ENCODE measurements around the gene ATP8A2. TPM values are rescaled to one million over a fixed set of nuclear protein-coding genes. Genes with fewer than 3 reads are reported as not detected.

Gene ATP8A2
- total RNA-seq, 1 experiment from 2014 or later: not detected

DNA sequence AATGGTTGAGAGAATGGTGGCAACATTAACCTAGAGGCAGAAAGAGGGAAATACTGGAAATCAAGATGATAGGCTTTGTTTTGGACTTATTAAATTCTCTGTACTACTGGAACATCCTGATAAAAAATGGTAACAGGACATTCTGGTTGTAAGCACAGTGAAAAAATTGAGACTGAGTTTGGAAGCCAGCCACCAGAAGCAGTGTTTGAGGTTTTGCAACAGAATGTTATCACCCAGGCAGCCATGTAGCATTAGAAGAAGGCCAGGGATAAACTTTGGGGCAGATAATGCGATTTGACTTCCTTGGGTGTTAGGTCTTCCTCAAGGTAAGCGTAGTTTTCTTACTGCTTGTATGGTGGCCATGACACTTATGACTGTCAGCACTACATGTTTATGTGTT lies 307.4 kb downstream of the ATP8A2 start:
- Histone ChIP-seq H3K27me3 (ENCODE audit: control insufficient read depth, insufficient read depth, low read length) (no peaks in the 10 kb centered on the region), H3K4me3 (ENCODE audit: low read depth in 2 of 2, low read length in 2 of 2) (no peak overlapping the region), H3K9me3 (ENCODE audit: control insufficient read depth, insufficient read depth, low read depth, low read length) (no peaks in the 10 kb centered on the region), H3K4me1 (ENCODE audit: control insufficient read depth, insufficient read depth, low read length) (no peaks in the 10 kb centered on the region), H3K27ac (ENCODE audit: low read length) (no peak overlapping the region), H3K36me3 (ENCODE audit: control insufficient read depth, insufficient read depth, low read length) (no peaks in the 10 kb centered on the region)
- ChIA-PET CTCF (no interaction called here), POLR2A (no interaction called here)
- no peak for TF ChIP-seq SIN3A (IDR thresholded peaks at IDR 0.05; ENCODE audit: borderline replicate concordance, insufficient read depth, low read depth, low read length)
- no peak for TF ChIP-seq POLR2AphosphoS5 (IDR thresholded peaks at IDR 0.05; ENCODE audit: low read depth, low read length)
- no peak for TF ChIP-seq TCF7L2 (IDR thresholded peaks at IDR 0.05; ENCODE audit: low read depth, low read length)
- TF ChIP-seq, protein P1, sequence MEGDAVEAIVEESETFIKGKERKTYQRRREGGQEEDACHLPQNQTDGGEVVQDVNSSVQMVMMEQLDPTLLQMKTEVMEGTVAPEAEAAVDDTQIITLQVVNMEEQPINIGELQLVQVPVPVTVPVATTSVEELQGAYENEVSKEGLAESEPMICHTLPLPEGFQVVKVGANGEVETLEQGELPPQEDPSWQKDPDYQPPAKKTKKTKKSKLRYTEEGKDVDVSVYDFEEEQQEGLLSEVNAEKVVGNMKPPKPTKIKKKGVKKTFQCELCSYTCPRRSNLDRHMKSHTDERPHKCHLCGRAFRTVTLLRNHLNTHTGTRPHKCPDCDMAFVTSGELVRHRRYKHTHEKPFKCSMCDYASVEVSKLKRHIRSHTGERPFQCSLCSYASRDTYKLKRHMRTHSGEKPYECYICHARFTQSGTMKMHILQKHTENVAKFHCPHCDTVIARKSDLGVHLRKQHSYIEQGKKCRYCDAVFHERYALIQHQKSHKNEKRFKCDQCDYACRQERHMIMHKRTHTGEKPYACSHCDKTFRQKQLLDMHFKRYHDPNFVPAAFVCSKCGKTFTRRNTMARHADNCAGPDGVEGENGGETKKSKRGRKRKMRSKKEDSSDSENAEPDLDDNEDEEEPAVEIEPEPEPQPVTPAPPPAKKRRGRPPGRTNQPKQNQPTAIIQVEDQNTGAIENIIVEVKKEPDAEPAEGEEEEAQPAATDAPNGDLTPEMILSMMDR (IDR thresholded peaks at IDR 0.05): no peak
- in situ Hi-C loops (cut with HindIII; ENCODE audit: low pct_unique_long_range_greater_than_20kb, low sequenced_read_pairs): no loop called here
- intact Hi-C loops (cut with micrococcal nuclease; ENCODE audit: unreplicated experiment): no loop called here
- no TSS peak for BruUV-seq (replicated peaks)
- no peak for DNase-seq (ENCODE audit: low read depth, low spot score)
- ATAC-seq: no peak

DNA sequence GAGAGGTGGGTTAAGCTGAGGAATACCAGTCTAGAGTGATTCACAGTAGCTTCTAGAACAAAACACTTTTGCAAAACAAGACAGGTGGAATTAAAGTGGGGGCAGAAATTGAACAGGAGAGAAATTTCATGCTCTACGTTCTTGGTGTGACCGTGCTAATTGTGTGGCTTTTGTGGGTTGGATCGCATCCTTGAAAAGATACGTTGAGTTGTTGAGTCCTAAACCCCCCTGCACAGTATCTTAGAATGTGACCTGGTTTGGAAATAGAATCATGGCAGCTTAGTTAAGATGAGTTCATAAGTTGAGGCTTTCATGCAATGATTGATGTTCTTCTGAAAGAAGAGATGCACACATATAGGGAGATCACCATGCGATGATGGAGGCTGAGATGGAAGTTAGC lies 308.2 kb downstream of the ATP8A2 start:
- ATAC-seq: no peak
- Histone ChIP-seq H3K4me1 (ENCODE audit: control insufficient read depth, insufficient read depth, low read length) (no peaks in the 10 kb centered on the region), H3K4me3 (ENCODE audit: low read depth in 2 of 2, low read length in 2 of 2) (no peak overlapping the region), H3K36me3 (ENCODE audit: control insufficient read depth, insufficient read depth, low read length) (no peaks in the 10 kb centered on the region), H3K9me3 (ENCODE audit: control insufficient read depth, insufficient read depth, low read depth, low read length) (no peaks in the 10 kb centered on the region), H3K27me3 (ENCODE audit: control insufficient read depth, insufficient read depth, low read length) (no peaks in the 10 kb centered on the region), H3K27ac (ENCODE audit: low read length) (no peak overlapping the region)
- BruUV-seq (replicated peaks): no TSS peak
- DNase-seq (ENCODE audit: low read depth, low spot score): no peak
- CTCF ChIA-PET: no interaction called here
- in situ Hi-C loops (cut with HindIII; ENCODE audit: low pct_unique_long_range_greater_than_20kb, low sequenced_read_pairs) (no loop called here), intact Hi-C loops (cut with micrococcal nuclease; ENCODE audit: unreplicated experiment) (no loop called here)
- TF ChIP-seq TCF7L2 (IDR thresholded peaks at IDR 0.05; ENCODE audit: low read depth, low read length) (no peak), SIN3A (IDR thresholded peaks at IDR 0.05; ENCODE audit: borderline replicate concordance, insufficient read depth, low read depth, low read length) (no peak), POLR2AphosphoS5 (IDR thresholded peaks at IDR 0.05; ENCODE audit: low read depth, low read length) (no peak)
- POLR2A ChIA-PET: no interaction called here

DNA sequence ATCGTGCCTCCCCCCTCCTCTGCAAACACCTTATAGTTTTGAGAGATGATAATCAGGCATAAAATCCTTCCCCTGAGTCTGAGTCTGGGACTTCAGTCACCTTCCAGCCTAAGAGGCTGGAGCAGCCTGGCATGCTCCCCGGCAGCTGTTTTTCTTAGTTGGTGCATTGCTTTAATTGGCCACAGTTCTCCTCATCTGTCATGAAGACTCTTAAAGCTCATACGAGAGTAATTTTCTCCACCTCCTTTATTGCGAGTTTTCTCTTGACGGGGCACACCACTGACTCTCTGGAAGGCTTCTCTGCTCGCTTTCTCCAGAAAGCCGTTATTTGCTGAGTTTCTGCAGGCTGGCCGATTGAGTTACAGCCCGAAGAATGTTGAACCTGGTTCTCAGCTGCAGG lies 310.5 kb downstream of the ATP8A2 start:
- CTCF ChIA-PET: no interaction called here
- BruUV-seq (replicated peaks): no TSS peak
- H3K4me3 ChIP-seq (ENCODE audit: low read depth in 2 of 2, low read length in 2 of 2): no peak overlapping the region
- DNase-seq (ENCODE audit: low read depth, low spot score): no peak
- intact Hi-C loops (cut with micrococcal nuclease; ENCODE audit: unreplicated experiment) (no loop called here), in situ Hi-C loops (cut with HindIII; ENCODE audit: low pct_unique_long_range_greater_than_20kb, low sequenced_read_pairs) (no loop called here)
- ATAC-seq: no peak
- H3K4me1 ChIP-seq (ENCODE audit: control insufficient read depth, insufficient read depth, low read length): no peaks in the 10 kb centered on the region
- H3K36me3 ChIP-seq (ENCODE audit: control insufficient read depth, insufficient read depth, low read length): no peaks in the 10 kb centered on the region
- POLR2A ChIA-PET: no interaction called here
- H3K9me3 ChIP-seq (ENCODE audit: control insufficient read depth, insufficient read depth, low read depth, low read length): no peaks in the 10 kb centered on the region
- H3K27ac ChIP-seq (ENCODE audit: low read length): no peak overlapping the region
- TF ChIP-seq SIN3A (IDR thresholded peaks at IDR 0.05; ENCODE audit: borderline replicate concordance, insufficient read depth, low read depth, low read length) (no peak), POLR2AphosphoS5 (IDR thresholded peaks at IDR 0.05; ENCODE audit: low read depth, low read length) (no peak)
- TF ChIP-seq, protein P1 (IDR thresholded peaks at IDR 0.05): no peak
- no peaks in the 10 kb centered on the region for H3K27me3 ChIP-seq (ENCODE audit: control insufficient read depth, insufficient read depth, low read length)

DNA sequence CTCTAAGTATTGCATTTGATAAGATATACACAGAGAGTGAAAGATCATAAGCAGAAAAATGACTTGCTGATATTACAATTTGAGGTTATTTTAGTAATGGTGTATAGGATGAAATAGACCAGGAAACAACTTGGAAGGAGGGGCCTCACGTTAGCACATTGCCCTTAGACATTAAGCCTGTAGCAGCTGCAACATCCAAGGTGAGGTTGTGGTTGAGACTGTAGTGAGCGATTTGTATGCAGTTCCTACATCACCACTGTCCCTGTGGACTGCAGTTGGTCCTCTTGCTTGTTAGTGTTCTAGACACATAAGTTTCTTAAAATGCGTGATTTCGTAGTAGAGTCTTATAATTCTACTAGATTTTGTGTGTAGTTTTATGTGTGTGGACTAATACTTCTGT lies 311.3 kb downstream of the ATP8A2 start:
- Histone ChIP-seq H3K4me1 (ENCODE audit: control insufficient read depth, insufficient read depth, low read length) (no peaks in the 10 kb centered on the region), H3K27me3 (ENCODE audit: control insufficient read depth, insufficient read depth, low read length) (no peaks in the 10 kb centered on the region), H3K9me3 (ENCODE audit: control insufficient read depth, insufficient read depth, low read depth, low read length) (no peaks in the 10 kb centered on the region), H3K27ac (ENCODE audit: low read length) (no peak overlapping the region), H3K36me3 (ENCODE audit: control insufficient read depth, insufficient read depth, low read length) (no peaks in the 10 kb centered on the region), H3K4me3 (ENCODE audit: low read depth in 2 of 2, low read length in 2 of 2) (no peak overlapping the region)
- no TSS peak for BruUV-seq (replicated peaks)
- ATAC-seq: no peak
- DNase-seq (ENCODE audit: low read depth, low spot score): no peak
- no peak for TF ChIP-seq TCF7L2 (IDR thresholded peaks at IDR 0.05; ENCODE audit: low read depth, low read length)
- TF ChIP-seq SIN3A (IDR thresholded peaks at IDR 0.05; ENCODE audit: borderline replicate concordance, insufficient read depth, low read depth, low read length): no peak
- TF ChIP-seq, protein P2, sequence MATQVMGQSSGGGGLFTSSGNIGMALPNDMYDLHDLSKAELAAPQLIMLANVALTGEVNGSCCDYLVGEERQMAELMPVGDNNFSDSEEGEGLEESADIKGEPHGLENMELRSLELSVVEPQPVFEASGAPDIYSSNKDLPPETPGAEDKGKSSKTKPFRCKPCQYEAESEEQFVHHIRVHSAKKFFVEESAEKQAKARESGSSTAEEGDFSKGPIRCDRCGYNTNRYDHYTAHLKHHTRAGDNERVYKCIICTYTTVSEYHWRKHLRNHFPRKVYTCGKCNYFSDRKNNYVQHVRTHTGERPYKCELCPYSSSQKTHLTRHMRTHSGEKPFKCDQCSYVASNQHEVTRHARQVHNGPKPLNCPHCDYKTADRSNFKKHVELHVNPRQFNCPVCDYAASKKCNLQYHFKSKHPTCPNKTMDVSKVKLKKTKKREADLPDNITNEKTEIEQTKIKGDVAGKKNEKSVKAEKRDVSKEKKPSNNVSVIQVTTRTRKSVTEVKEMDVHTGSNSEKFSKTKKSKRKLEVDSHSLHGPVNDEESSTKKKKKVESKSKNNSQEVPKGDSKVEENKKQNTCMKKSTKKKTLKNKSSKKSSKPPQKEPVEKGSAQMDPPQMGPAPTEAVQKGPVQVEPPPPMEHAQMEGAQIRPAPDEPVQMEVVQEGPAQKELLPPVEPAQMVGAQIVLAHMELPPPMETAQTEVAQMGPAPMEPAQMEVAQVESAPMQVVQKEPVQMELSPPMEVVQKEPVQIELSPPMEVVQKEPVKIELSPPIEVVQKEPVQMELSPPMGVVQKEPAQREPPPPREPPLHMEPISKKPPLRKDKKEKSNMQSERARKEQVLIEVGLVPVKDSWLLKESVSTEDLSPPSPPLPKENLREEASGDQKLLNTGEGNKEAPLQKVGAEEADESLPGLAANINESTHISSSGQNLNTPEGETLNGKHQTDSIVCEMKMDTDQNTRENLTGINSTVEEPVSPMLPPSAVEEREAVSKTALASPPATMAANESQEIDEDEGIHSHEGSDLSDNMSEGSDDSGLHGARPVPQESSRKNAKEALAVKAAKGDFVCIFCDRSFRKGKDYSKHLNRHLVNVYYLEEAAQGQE (IDR thresholded peaks at IDR 0.05; ENCODE audit: insufficient read depth in 1 of 2, low read depth in 2 of 2, low read length in 1 of 2): no peak
- no peak for TF ChIP-seq POLR2AphosphoS5 (IDR thresholded peaks at IDR 0.05; ENCODE audit: low read depth, low read length)
- TF ChIP-seq, protein P1 (IDR thresholded peaks at IDR 0.05): no peak
- ChIA-PET CTCF (no interaction called here), POLR2A (no interaction called here)
- in situ Hi-C loops (cut with HindIII; ENCODE audit: low pct_unique_long_range_greater_than_20kb, low sequenced_read_pairs) (no loop called here), intact Hi-C loops (cut with micrococcal nuclease; ENCODE audit: unreplicated experiment) (no loop called here)

Data from Panc1 (cell line).